CD4-positive, alpha-beta T cell treated with Interleukin-1 beta for 1 hour (primary cell): ENCODE measurements around the gene PDE11A.
"Not testable (repeated sequence)": the region's sequence is repeated elsewhere in the genome, so short reads cannot be mapped to it uniquely, and the experiment has no call there.

ENCODE experiments used
- DNase-seq, 2 donors: peaks; one replicate each; pipeline ENCODE4 v3.0.0-alpha.2; 2020 to 2022

PDE11A gene

GRCh38 chr2:177880285-177880684 is 192.3 kb downstream of the PDE11A start:
- DNase-seq = no peak

- DNase-seq = no peak
Observed at GRCh38 chr2:177876950-177877349, 195.6 kb downstream of the PDE11A start.

- no peak for DNase-seq
Observed at GRCh38 chr2:177874686-177875085, 197.9 kb downstream of the PDE11A start.

GRCh38 chr2:177873915-177874314 is 198.7 kb downstream of the PDE11A start:
- no peak for DNase-seq

GRCh38 chr2:177872286-177872685 is 200.3 kb downstream of the PDE11A start:
- no peak for DNase-seq

GRCh38 chr2:177869912-177870311 is 202.7 kb downstream of the PDE11A start:
- DNase-seq = no peak

GRCh38 chr2:177869209-177869608 is 203.4 kb downstream of the PDE11A start:
- DNase-seq = no peak

GRCh38 chr2:177868806-177869205 is 203.8 kb downstream of the PDE11A start:
- no peak for DNase-seq

GRCh38 chr2:177857538-177857937 is 215.0 kb downstream of the PDE11A start:
- DNase-seq = no peak

GRCh38 chr2:177852389-177852788 is 220.2 kb downstream of the PDE11A start:
- no peak for DNase-seq

- no peak for DNase-seq
Observed at GRCh38 chr2:177843188-177843587, 229.4 kb downstream of the PDE11A start.

- no peak for DNase-seq
Observed at GRCh38 chr2:177842243-177842642, 230.3 kb downstream of the PDE11A start.

GRCh38 chr2:177835418-177836204 is 237.0 kb downstream of the PDE11A start:
- DNase-seq = not testable (repeated sequence)

GRCh38 chr2:177832611-177833433 is 239.8 kb downstream of the PDE11A start:
- DNase-seq = no peak

GRCh38 chr2:177830881-177831386 is 241.6 kb downstream of the PDE11A start:
- DNase-seq = no peak

GRCh38 chr2:177828557-177828956 is 244.0 kb downstream of the PDE11A start:
- no peak for DNase-seq

GRCh38 chr2:177826897-177827296 is 245.7 kb downstream of the PDE11A start:
- no peak for DNase-seq

GRCh38 chr2:177822941-177823340 is 249.6 kb downstream of the PDE11A start:
- no peak for DNase-seq

GRCh38 chr2:177818412-177818811 is 254.2 kb downstream of the PDE11A start:
- no peak for DNase-seq

GRCh38 chr2:177817300-177817699 is 255.3 kb downstream of the PDE11A start:
- DNase-seq = no peak

- no peak for DNase-seq
Observed at GRCh38 chr2:177816766-177817165, 255.8 kb downstream of the PDE11A start.

GRCh38 chr2:177812713-177813396 is 259.7 kb downstream of the PDE11A start:
- no peak for DNase-seq

GRCh38 chr2:177810906-177811305 is 261.7 kb downstream of the PDE11A start:
- no peak for DNase-seq
